B cell (primary cell): ENCODE data around the gene S100A10. TPM values are rescaled to one million over a fixed set of nuclear protein-coding genes. Genes with fewer than 3 reads are reported as not detected.

Experiments
- ATAC-seq: fragments of 200-7000 bp; cut with Tn5 transposase; one replicate; pipeline ENCODE4 v1.10.0; 2021; ENCODE audit warnings: low read depth, mild to moderate bottlenecking, moderate number of reproducible peaks, moderate library complexity
- CTCF ChIA-PET: fragments of 350-600 bp; sonication (Branson Sonifier 250); formaldehyde crosslinking; loops from one replicate; lab custom pipeline; 2021; ENCODE audit warnings: antibody characterized with exemption, inconsistent platforms; lab: Charles Lee
- POLR2A ChIA-PET: fragments of 350-600 bp; sonication (Branson Sonifier 250); formaldehyde crosslinking; loops from one replicate; lab custom pipeline; 2021; ENCODE audit warnings: antibody characterized with exemption; lab: Charles Lee
- DNase-seq: peaks from one replicate; pipeline ENCODE4 v3.0.0; 2013
- H2AFZ ChIP-seq: 2 replicates; pipeline ENCODE4 v1.6.1; 2012; ENCODE audit warnings: mild to moderate bottlenecking, low read depth, low read length; ENCODE audit not compliant: insufficient read depth, poor library complexity, severe bottlenecking
- H3K27ac ChIP-seq, 2 donors: 1 replicate in 1 of 2; 2 replicates in 1 of 2; pipeline ENCODE4 v1.5.1; 2012 to 2013; ENCODE audit warnings: low read length in 2 of 2, mild to moderate bottlenecking in 2 of 2, moderate library complexity in 1 of 2
- H3K27me3 ChIP-seq, 4 experiments: fragments of 200-600 bp in 1 of 4; sonication (generic) in 1 of 4; replicated peaks in 1 of 4; 1 replicate in 2 of 4; 2 replicates in 2 of 4; pipeline versions ENCODE4 v1.6.1 to v1.7.0; 2013 to 2016; ENCODE audit warnings: low read length in 3 of 4, mild to moderate bottlenecking in 2 of 4, mixed read lengths in 1 of 4, moderate library complexity in 1 of 4; ENCODE audit not compliant: insufficient read depth in 4 of 4, control insufficient read depth in 3 of 4; ENCODE audit errors: control extremely low read depth in 1 of 4
- H3K36me3 ChIP-seq, 2 experiments: replicated peaks in 1 of 2; 1 replicate in 1 of 2; 2 replicates in 1 of 2; pipeline versions ENCODE4 v1.6.1 to v1.7.1; 2013; ENCODE audit warnings: low read length in 1 of 2; ENCODE audit not compliant: insufficient read depth in 2 of 2, control insufficient read depth in 1 of 2; ENCODE audit errors: control extremely low read depth in 1 of 2, extremely low read depth in 1 of 2
- H3K4me1 ChIP-seq, 2 donors: fragments of 200-600 bp in 1 of 2; sonication (generic) in 1 of 2; 1 replicate in 1 of 2; 2 replicates in 1 of 2; pipeline versions ENCODE4 v1.5.1 to v1.6.1; 2013 to 2017; ENCODE audit warnings: low read length in 2 of 2; ENCODE audit not compliant: control insufficient read depth in 2 of 2, insufficient read depth in 2 of 2
- H3K4me2 ChIP-seq: replicated peaks from 2 replicates; pipeline ENCODE3; 2012; ENCODE audit warnings: mild to moderate bottlenecking, low read depth, low read length; ENCODE audit not compliant: poor library complexity, severe bottlenecking
- H3K4me3 ChIP-seq, 5 experiments: fragments of 200-600 bp in 1 of 5; sonication (generic) in 1 of 5; 1 replicate in 3 of 5; 2 replicates in 2 of 5; pipeline versions ENCODE4 v1.5.1 to v1.7.0; 2011 to 2016; ENCODE audit warnings: low read length in 4 of 5, mild to moderate bottlenecking in 4 of 5, low read depth in 2 of 5, control low read depth in 1 of 5, moderate library complexity in 1 of 5; ENCODE audit not compliant: insufficient read depth in 1 of 5; ENCODE audit errors: control extremely low read depth in 1 of 5, extremely low read depth in 1 of 5
- H3K79me2 ChIP-seq: fragments of 200-600 bp; sonication (generic); one replicate; pipeline ENCODE4 v1.6.0; 2016; ENCODE audit warnings: low read length; ENCODE audit not compliant: control insufficient read depth, insufficient read depth
- H3K9ac ChIP-seq: fragments of 200-600 bp; sonication (generic); 2 replicates; pipeline ENCODE4 v1.6.1; 2017; ENCODE audit warnings: mild to moderate bottlenecking, low read length, moderate library complexity
- H3K9me3 ChIP-seq, 3 donors: one replicate each; pipeline versions ENCODE4 v1.6.1 to v1.7.1; 2013; ENCODE audit warnings: low read length in 2 of 3; ENCODE audit not compliant: control insufficient read depth in 2 of 3, insufficient read depth in 1 of 3; ENCODE audit errors: control extremely low read depth in 1 of 3
- H4K20me1 ChIP-seq: 2 replicates; pipeline ENCODE4 v1.6.0; 2012; ENCODE audit warnings: mild to moderate bottlenecking, low read length; ENCODE audit not compliant: insufficient read depth, control insufficient read depth, poor library complexity, severe bottlenecking
- H3K27ac Mint-ChIP-seq: one replicate; pipeline ENCODE4 v1.8.0; 2021; ENCODE audit warnings: mixed read lengths
- H3K27me3 Mint-ChIP-seq: one replicate; pipeline ENCODE4 v1.8.0; 2021; ENCODE audit warnings: mixed read lengths
- H3K4me1 Mint-ChIP-seq: one replicate; pipeline ENCODE4 v1.8.0; 2021; ENCODE audit warnings: mixed read lengths
- H3K4me3 Mint-ChIP-seq: one replicate; pipeline ENCODE4 v1.8.0; 2021; ENCODE audit warnings: mixed read lengths
- H3K9me3 Mint-ChIP-seq: one replicate; pipeline ENCODE4 v1.8.0; 2022; ENCODE audit warnings: mixed read lengths; ENCODE audit not compliant: insufficient read depth
- CTCF ChIP-seq: fragments of 200-600 bp; IDR thresholded peaks from one replicate; pipeline ENCODE4 v1.8.0; 2022; ENCODE audit warnings: antibody characterized with exemption, mild to moderate bottlenecking
- EZH2 ChIP-seq: IDR thresholded peaks from 2 replicates; pipeline ENCODE4 v1.6.1; 2012; ENCODE audit warnings: borderline replicate concordance, low read depth, mild to moderate bottlenecking, moderate library complexity, low read length; ENCODE audit not compliant: insufficient read depth, poor library complexity, severe bottlenecking
- WGBS: methylation state at CpG from one replicate; pipeline ENCODE4 v1.1.5; 2013; ENCODE audit warnings: missing lambda C conversion rate; ENCODE audit not compliant: insufficient coverage; 5-methylcytosine and 5-hydroxymethylcytosine counted together
- intact Hi-C: fragments of 100-400 bp; cut with micrococcal nuclease; formaldehyde crosslinking; loops from one replicate; pipeline ENCODE4 v1.10.0; 2022
- polyA plus RNA-seq: library from polyadenylated mRNA; depleted of rRNA; stranded (reverse); fragments of >200 nt; gene quantifications from 2 replicates; pipeline ENCODE4 v1.2.3, GENCODE V29; 2012
- total RNA-seq, 2 donors: library from RNA; stranded (reverse); fragments of 120-200 nt in 1 of 2; gene quantifications; 1 replicate in 1 of 2; 2 replicates in 1 of 2; pipeline versions ENCODE4 v1.2.3 to v1.2.4, GENCODE V29; 2013 to 2022

S100A10 gene
- total and polyA plus RNA-seq, 2 donors (not counting 1 experiment from before 2014, with no cell fraction given) = 38.0 to 47.1 TPM

- WGBS = 78% methylated on average over 1 of the region's 3 CpGs
- ChIA-PET POLR2A (no interaction called here), CTCF (interaction anchor here (1.0 kb wide), 1 partner anchor 25 kb away, joined by 3 read pairs; no protein-coding TSS in a partner anchor)
- H3K4me2 ChIP-seq = no peak overlapping the region
- Mint-ChIP-seq H3K4me1 (no peaks in the 10 kb centered on the region), H3K4me3 (no peak overlapping the region), H3K27ac (no peak overlapping the region), H3K9me3 (no peaks in the 10 kb centered on the region), H3K27me3 (peaks cover 18% of the 10 kb centered on the region)
- no peak overlapping the region for H3K9ac ChIP-seq
- H3K9me3 ChIP-seq = no peaks in the 10 kb centered on the region
- intact Hi-C loops = no loop called here
- peaks cover 0 to 3% (median 0%) of the 10 kb centered on the region in 4 experiments for H3K27me3 ChIP-seq
- H3K4me1 ChIP-seq = no peaks in the 10 kb centered on the region
- no peak overlapping the region for H2AFZ ChIP-seq
- TF ChIP-seq CTCF (no peak), EZH2 (no peak)
- no peak overlapping the region for H3K27ac ChIP-seq
- peaks cover 0 to under 1% of the 10 kb centered on the region in 2 experiments for H3K36me3 ChIP-seq
- no peaks in the 10 kb centered on the region for H4K20me1 ChIP-seq
- no peak overlapping the region for H3K4me3 ChIP-seq
- no peaks in the 10 kb centered on the region for H3K79me2 ChIP-seq
- ATAC-seq = no peak
- DNase-seq = no peak
Observed at GRCh38 chr1:152026895-152027294, 33.2 kb upstream of the S100A10 start.

- no peaks in the 10 kb centered on the region for H3K9me3 ChIP-seq
- DNase-seq (no peak), ATAC-seq (no peak)
- no peaks in the 10 kb centered on the region for H4K20me1 ChIP-seq
- intact Hi-C loops = no loop called here
- H3K79me2 ChIP-seq = no peaks in the 10 kb centered on the region
- no peaks in the 10 kb centered on the region for H3K4me1 ChIP-seq
- TF ChIP-seq CTCF (no peak), EZH2 (no peak)
- no peak overlapping the region for H2AFZ ChIP-seq
- no peak overlapping the region for H3K27ac Mint-ChIP-seq
- H3K27me3 ChIP-seq = peaks cover 0 to 6% (median 0%) of the 10 kb centered on the region in 4 experiments
- ChIA-PET POLR2A (no interaction called here), CTCF (interaction anchor here (1.3 kb wide), 1 partner anchor 29 kb away, joined by 3 read pairs; no protein-coding TSS in a partner anchor)
- H3K4me2 ChIP-seq = no peak overlapping the region
- no peaks in the 10 kb centered on the region for H3K9me3 Mint-ChIP-seq
- H3K4me1 Mint-ChIP-seq = no peaks in the 10 kb centered on the region
- H3K4me3 ChIP-seq = no peak overlapping the region
- WGBS = 83% methylated on average over 1 of the region's 4 CpGs
- no peak overlapping the region for H3K27ac ChIP-seq
- no peak overlapping the region for H3K9ac ChIP-seq
- H3K4me3 Mint-ChIP-seq = no peak overlapping the region
- no peaks in the 10 kb centered on the region for H3K36me3 ChIP-seq
- peaks cover 23% of the 10 kb centered on the region for H3K27me3 Mint-ChIP-seq
Observed at GRCh38 chr1:152024223-152024622, 30.6 kb upstream of the S100A10 start.
